MM.1S (cell line): ENCODE results near the gene GPRASP3.

Experiments used
- CTCF ChIP-seq: fragments of 300-600 bp; sonication (generic); IDR thresholded peaks from 2 replicates; pipeline ENCODE4 v1.5.1; 2016; ENCODE audit warnings: antibody characterized with exemption, low read length, mixed read lengths
- EZH2 ChIP-seq: fragments of 300-600 bp; sonication (generic); optimal IDR thresholded peaks from 2 replicates; pipeline ENCODE3; 2017; ENCODE audit warnings: low read depth, mild to moderate bottlenecking, antibody characterized with exemption, low read length, mixed read lengths

GRCh38 chrX:102684772-102685520 lies 35.6 kb upstream of the GPRASP3 start:
- TF ChIP-seq CTCF (no peak), EZH2 (no peak)
